GM12865 (cell line): ENCODE data around the gene RHAG.

ENCODE experiments used
- DNase-seq: peaks from one replicate; pipeline ENCODE4 v3.0.0; 2010; ENCODE audit warnings: low read depth
- H3K4me3 ChIP-seq: 2 replicates; pipeline ENCODE4 v1.5.1; 2011; ENCODE audit warnings: mild to moderate bottlenecking, low read depth, low read length, control low read depth
- CTCF ChIP-seq: IDR thresholded peaks from 2 replicates; pipeline ENCODE4 v1.5.1; 2011; ENCODE audit warnings: low read length, control low read depth, low read depth, inconsistent platforms; ENCODE audit not compliant: insufficient read depth; ENCODE audit errors: missing control alignments

The RHAG gene

GRCh38 chr6:49649988-49650387, 13.3 kb upstream of the RHAG start:
- no peak for DNase-seq
- TF ChIP-seq CTCF, result no peak

DNA sequence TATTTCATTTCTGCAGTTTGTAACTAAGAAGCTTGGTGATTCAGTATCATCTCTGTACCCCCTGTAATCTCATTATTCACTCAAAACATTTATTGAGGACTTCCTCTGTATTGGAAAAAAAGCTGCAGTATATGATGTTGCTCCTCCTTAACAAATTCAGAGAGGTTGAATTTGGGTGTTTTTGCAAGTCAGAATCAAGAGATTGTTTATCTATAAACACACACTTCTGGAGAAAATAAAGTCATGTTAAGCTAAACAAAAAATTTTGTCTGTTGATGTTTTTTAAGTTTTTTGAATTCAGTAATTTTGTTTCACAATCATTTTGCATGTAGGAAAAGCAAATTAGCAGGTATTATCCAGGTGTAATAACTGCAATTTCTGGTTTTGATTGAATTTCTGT, 11.4 kb upstream of the RHAG start:
- DNase-seq, result no peak
- TF ChIP-seq CTCF, result no peak
- no peak overlapping the region for H3K4me3 ChIP-seq

More at GRCh38 chr6:49649988-49650387, 13.3 kb upstream of the RHAG start:
- no peak overlapping the region for H3K4me3 ChIP-seq

- TF ChIP-seq CTCF, result no peak
- no peak for DNase-seq
- no peak overlapping the region for H3K4me3 ChIP-seq
Measured at GRCh38 chr6:49647476-49647875, 10.8 kb upstream of the RHAG start.

- DNase-seq, result no peak
- no peak for TF ChIP-seq CTCF
- no peak overlapping the region for H3K4me3 ChIP-seq
Measured at GRCh38 chr6:49646942-49647341, 10.3 kb upstream of the RHAG start.

- no peak for TF ChIP-seq CTCF
- DNase-seq, result no peak
- no peak overlapping the region for H3K4me3 ChIP-seq
Measured at GRCh38 chr6:49646130-49646824, 9.6 kb upstream of the RHAG start.

GRCh38 chr6:49645139-49645538, 8.5 kb upstream of the RHAG start:
- H3K4me3 ChIP-seq, result no peak overlapping the region
- no peak for DNase-seq
- no peak for TF ChIP-seq CTCF
